ENCODE results near the gene TMEM132C.

- TF ChIP-seq, protein P1, sequence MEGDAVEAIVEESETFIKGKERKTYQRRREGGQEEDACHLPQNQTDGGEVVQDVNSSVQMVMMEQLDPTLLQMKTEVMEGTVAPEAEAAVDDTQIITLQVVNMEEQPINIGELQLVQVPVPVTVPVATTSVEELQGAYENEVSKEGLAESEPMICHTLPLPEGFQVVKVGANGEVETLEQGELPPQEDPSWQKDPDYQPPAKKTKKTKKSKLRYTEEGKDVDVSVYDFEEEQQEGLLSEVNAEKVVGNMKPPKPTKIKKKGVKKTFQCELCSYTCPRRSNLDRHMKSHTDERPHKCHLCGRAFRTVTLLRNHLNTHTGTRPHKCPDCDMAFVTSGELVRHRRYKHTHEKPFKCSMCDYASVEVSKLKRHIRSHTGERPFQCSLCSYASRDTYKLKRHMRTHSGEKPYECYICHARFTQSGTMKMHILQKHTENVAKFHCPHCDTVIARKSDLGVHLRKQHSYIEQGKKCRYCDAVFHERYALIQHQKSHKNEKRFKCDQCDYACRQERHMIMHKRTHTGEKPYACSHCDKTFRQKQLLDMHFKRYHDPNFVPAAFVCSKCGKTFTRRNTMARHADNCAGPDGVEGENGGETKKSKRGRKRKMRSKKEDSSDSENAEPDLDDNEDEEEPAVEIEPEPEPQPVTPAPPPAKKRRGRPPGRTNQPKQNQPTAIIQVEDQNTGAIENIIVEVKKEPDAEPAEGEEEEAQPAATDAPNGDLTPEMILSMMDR (IDR thresholded peaks at IDR 0.05), result no peak
- no peak for TF ChIP-seq EZH2 (IDR thresholded peaks at IDR 0.05; ENCODE audit: borderline replicate concordance, insufficient read depth, low read depth, low read length, poor library complexity, severe bottlenecking)
These were observed 159.5 kb downstream of the TMEM132C start for GRCh38 chr12:128426511-128426910.

Data from B cell (primary cell).